Gastroesophageal sphincter (tissue), 3 donors: Measurements from ENCODE around the gene ADARB1.

Experiments
- CTCF ChIP-seq, 4 experiments: fragments of 200-600 bp in 2 of 4; fragments of 450-650 bp in 2 of 4; sonication (generic) in 1 of 4; IDR thresholded peaks; one replicate each; pipeline ENCODE4 v1.5.1; 2017 to 2019; ENCODE audit warnings: antibody characterized with exemption in 4 of 4, mild to moderate bottlenecking in 2 of 4, moderate library complexity in 2 of 4
- EP300 ChIP-seq: sonication (generic); formaldehyde crosslinking; IDR thresholded peaks from one replicate; pipeline ENCODE4 v1.6.1; 2017; ENCODE audit warnings: antibody characterized with exemption, mild to moderate bottlenecking
- POLR2A ChIP-seq, 2 donors: fragments of 450-650 bp; IDR thresholded peaks; one replicate each; pipeline ENCODE4 v1.6.1; 2017; ENCODE audit warnings: antibody characterized with exemption in 2 of 2, mild to moderate bottlenecking in 2 of 2, moderate library complexity in 1 of 2
- POLR2AphosphoS5 ChIP-seq: sonication (generic); formaldehyde crosslinking; IDR thresholded peaks from one replicate; pipeline ENCODE4 v1.6.1; 2017; ENCODE audit warnings: antibody characterized with exemption

- TF ChIP-seq CTCF (IDR thresholded peaks at IDR 0.05) (no peak), POLR2A (IDR thresholded peaks at IDR 0.05) (no peak), POLR2AphosphoS5 (no peak), EP300 (no peak)
Measured at GRCh38 chr21:45031571-45032191, 42.7 kb upstream of the ADARB1 start.
